ENCODE data around the gene DTHD1. TPM values are rescaled to one million over a fixed set of nuclear protein-coding genes. Genes with fewer than 3 reads are reported as not detected.

The DTHD1 gene
- total RNA-seq, 4 donors from 2014 or later = 0.26 to 0.66 TPM; not detected in 2

DNA sequence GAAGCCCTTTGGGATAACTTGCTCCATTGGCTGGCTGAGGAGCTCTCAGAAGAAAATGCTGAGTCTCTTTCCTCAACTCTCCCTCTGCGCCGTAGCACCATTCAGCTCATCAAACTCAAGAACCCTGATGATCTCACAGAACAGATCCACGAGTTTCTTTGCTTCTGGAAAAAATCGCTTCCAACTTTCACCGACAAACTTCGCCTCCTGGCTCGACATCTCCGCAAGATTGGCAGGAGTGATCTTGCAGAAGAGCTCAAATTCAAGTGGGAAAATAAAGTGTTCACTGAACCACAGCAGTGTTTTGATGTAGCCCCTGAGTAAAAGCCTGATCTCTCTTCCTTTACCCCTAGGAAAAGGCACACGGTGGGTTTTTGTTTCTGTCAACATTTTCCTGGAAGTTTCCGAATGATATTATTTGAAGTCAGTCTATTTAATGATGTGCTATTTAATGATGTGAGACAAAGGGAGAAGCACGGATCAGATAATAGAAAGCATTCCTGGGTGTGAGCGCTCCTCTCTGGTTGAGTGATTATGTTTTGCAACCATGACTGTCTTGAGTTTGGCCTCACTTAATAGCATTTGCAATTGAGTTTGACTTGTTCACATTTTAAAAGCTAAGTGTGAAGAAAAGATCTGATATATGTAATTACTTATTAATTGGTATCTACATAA lies 62.2 kb downstream of the DTHD1 start:
- no peak overlapping the region for H3K4me3 ChIP-seq
- no peaks in the 10 kb centered on the region for H3K27me3 ChIP-seq
- H3K36me3 ChIP-seq = no peaks in the 10 kb centered on the region
- H3K4me1 ChIP-seq = no peaks in the 10 kb centered on the region
- intact Hi-C loops (cut with DNase I) = no loop called here
- DNase-seq (ENCODE audit: extremely low spot score) = no peak
- H3K9me3 ChIP-seq = no peaks in the 10 kb centered on the region
- H3K27ac ChIP-seq (replicated peaks in 1 of 4) = no peak overlapping the region
- 88% methylated on average over 12 of the region's 12 CpGs for WGBS
- TF ChIP-seq POLR2A (IDR thresholded peaks at IDR 0.05; ENCODE audit: low read depth) = no peak
- TF ChIP-seq CTCF (IDR thresholded peaks at IDR 0.05) = no peak
- TF ChIP-seq POLR2AphosphoS5 (IDR thresholded peaks at IDR 0.05) = no peak
- TF ChIP-seq EP300 (IDR thresholded peaks at IDR 0.05) = no peak

DNA sequence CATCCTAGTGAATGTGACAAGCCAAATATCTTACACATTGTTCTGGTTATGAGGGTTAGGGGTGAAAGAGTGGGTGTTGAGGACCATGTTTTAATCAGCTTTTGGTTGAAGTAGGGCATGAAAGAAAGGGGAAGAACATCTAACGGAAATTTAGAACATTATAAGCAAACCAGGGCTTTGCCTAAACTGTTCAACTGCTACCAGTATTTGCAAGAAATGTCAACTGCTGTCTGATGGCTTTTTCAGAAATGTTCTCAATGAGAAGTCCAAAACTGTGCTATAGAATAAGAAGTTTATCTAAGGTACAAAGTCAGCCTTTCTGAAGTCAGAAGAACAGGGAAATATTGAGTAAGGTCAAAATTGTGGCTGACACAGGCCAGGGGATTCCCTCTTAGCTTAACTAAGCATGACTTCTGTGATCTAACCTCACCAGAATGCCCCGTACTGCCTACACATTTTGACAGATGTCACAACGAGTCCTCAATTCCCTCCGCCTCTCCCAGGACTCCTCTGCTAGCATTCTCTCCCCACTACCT lies 67.1 kb downstream of the DTHD1 start:
- Histone ChIP-seq H3K4me1 (no peaks in the 10 kb centered on the region), H3K27ac (replicated peaks in 1 of 4) (no peak overlapping the region), H3K36me3 (no peaks in the 10 kb centered on the region), H3K4me3 (no peak overlapping the region), H3K27me3 (peaks cover 0 to 3% (median 0%) of the 10 kb centered on the region in 4 donors), H3K9me3 (no peaks in the 10 kb centered on the region)
- no peak for TF ChIP-seq EP300 (IDR thresholded peaks at IDR 0.05)
- no peak for TF ChIP-seq POLR2A (IDR thresholded peaks at IDR 0.05; ENCODE audit: low read depth)
- no peak for TF ChIP-seq POLR2AphosphoS5 (IDR thresholded peaks at IDR 0.05)
- no peak for TF ChIP-seq CTCF (IDR thresholded peaks at IDR 0.05)
- WGBS = 73% methylated on average over 4 of the region's 4 CpGs
- DNase-seq (ENCODE audit: extremely low spot score) = no peak
- intact Hi-C loops (cut with DNase I) = no loop called here

- no peak for DNase-seq (ENCODE audit: extremely low spot score)
- H3K4me1 ChIP-seq = no peaks in the 10 kb centered on the region
- intact Hi-C loops (cut with DNase I) = loop anchor here (5.0 kb wide), 1 partner anchor 1037 kb away; no protein-coding TSS in a partner anchor
- TF ChIP-seq CTCF (IDR thresholded peaks at IDR 0.05) (no peak), POLR2AphosphoS5 (IDR thresholded peaks at IDR 0.05) (no peak), EP300 (IDR thresholded peaks at IDR 0.05) (no peak), POLR2A (IDR thresholded peaks at IDR 0.05; ENCODE audit: low read depth) (no peak)
- WGBS = 62% methylated on average over 4 of the region's 4 CpGs
- H3K27me3 ChIP-seq = peaks cover 0 to 3% (median 0%) of the 10 kb centered on the region in 4 donors
- no peaks in the 10 kb centered on the region for H3K36me3 ChIP-seq
- H3K4me3 ChIP-seq = no peak overlapping the region
- H3K27ac ChIP-seq (replicated peaks in 1 of 4) = no peak overlapping the region
- no peaks in the 10 kb centered on the region for H3K9me3 ChIP-seq
These were observed 68.6 kb downstream of the DTHD1 start for GRCh38 chr4:36349938-36350549.

DNA sequence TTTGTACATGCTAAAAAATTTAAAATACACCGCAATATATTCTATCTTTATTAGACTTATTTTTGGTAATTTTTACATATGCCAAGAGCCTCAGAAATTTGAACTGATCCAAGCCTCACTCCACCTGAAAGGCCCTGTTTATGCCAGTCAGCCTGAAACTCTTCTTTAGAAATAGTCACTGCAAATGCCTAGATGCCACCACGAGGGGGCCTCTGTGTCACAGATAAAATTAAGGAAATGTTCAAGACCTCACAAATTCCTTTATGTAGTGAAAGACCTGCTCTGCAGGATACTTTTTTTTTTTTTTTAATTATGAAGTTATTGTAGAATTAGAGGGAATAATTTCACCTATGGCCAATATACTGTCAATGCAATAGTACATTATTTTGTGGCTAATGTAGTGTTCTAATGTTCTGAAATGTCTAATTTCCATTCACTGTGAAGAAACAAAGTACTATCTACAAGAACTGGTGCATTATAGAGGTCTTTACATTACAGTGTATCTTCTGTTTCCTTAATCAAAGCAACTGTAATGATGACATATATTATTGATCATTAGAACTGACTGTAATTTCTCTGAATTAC lies 69.8 kb downstream of the DTHD1 start:
- DNase-seq (ENCODE audit: extremely low spot score) = no peak
- peaks cover 0 to 3% (median 0%) of the 10 kb centered on the region in 4 donors for H3K27me3 ChIP-seq
- WGBS = 20% methylated on average over 2 of the region's 2 CpGs
- H3K4me3 ChIP-seq = no peak overlapping the region
- TF ChIP-seq POLR2AphosphoS5 (IDR thresholded peaks at IDR 0.05) = no peak
- no peak for TF ChIP-seq EP300 (IDR thresholded peaks at IDR 0.05)
- TF ChIP-seq CTCF (IDR thresholded peaks at IDR 0.05) = peak; percentile 43 to 61 (median 59)
- TF ChIP-seq POLR2A (IDR thresholded peaks at IDR 0.05; ENCODE audit: low read depth) = no peak
- H3K27ac ChIP-seq (replicated peaks in 1 of 4) = no peak overlapping the region
- no peaks in the 10 kb centered on the region for H3K4me1 ChIP-seq
- no peaks in the 10 kb centered on the region for H3K36me3 ChIP-seq
- no peaks in the 10 kb centered on the region for H3K9me3 ChIP-seq
- intact Hi-C loops (cut with DNase I) = loop anchor here (5.0 kb wide), 1 partner anchor 1036 kb away; no protein-coding TSS in a partner anchor

Data from esophagus muscularis mucosa (tissue), 4 donors.